Measurements from ENCODE around the gene DFFA. TPM values are rescaled to one million over a fixed set of nuclear protein-coding genes. Genes with fewer than 3 reads are reported as not detected.

The DFFA gene
- total and polyA plus RNA-seq, 2 of the 4 experiments (the other 2 are of a cell fraction) = 28.1 to 62.6 TPM

GRCh38 chr1:10480614-10481013 is 8.3 kb upstream of the DFFA start:
- Histone ChIP-seq H3K27ac (ENCODE audit: insufficient read depth, low read length) (no peak overlapping the region), H2AK9ac (replicated peaks; ENCODE audit: low read depth, low read length, poor library complexity) (no peak overlapping the region), H3K23ac (ENCODE audit: low read depth, low read length) (no peak overlapping the region), H3K18ac (ENCODE audit: low read depth, low read length) (no peak overlapping the region), H3K4me2 (ENCODE audit: low read depth, low read length) (no peak overlapping the region), H3K36me3 (ENCODE audit: control insufficient read depth, insufficient read depth, low read length) (peaks cover 2% of the 10 kb centered on the region; the same call in 1 of the 2 replicates), H3K79me1 (ENCODE audit: low read depth in 1 of 2, low read length in 2 of 2) (peaks cover 16 to 59% of the 10 kb centered on the region in 2 experiments), H3K9me1 (ENCODE audit: insufficient read depth, low read length) (peaks cover 6% of the 10 kb centered on the region; the same call in 1 of the 2 replicates), H3K9me3 (ENCODE audit: control insufficient read depth, insufficient read depth, low read length) (no peaks in the 10 kb centered on the region), H2BK5ac (ENCODE audit: low read depth, low read length, poor library complexity, severe bottlenecking) (no peak overlapping the region), H2BK15ac (ENCODE audit: low read depth, low read length) (no peak overlapping the region), H4K5ac (ENCODE audit: low read depth, low read length) (no peak overlapping the region), H3K9ac (ENCODE audit: low read depth, low read length) (no peak overlapping the region), H3K4me3 (ENCODE audit: insufficient read depth, low read depth, low read length) (no peak overlapping the region), H3K4ac (ENCODE audit: low read depth, low read length) (no peak overlapping the region), H4K91ac (ENCODE audit: insufficient read depth, low read depth, low read length) (no peak overlapping the region), H3K14ac (replicated peaks; ENCODE audit: low read depth, low read length) (no peak overlapping the region), H2AFZ (replicated peaks; ENCODE audit: low read length, poor library complexity) (no peak overlapping the region), H2BK20ac (ENCODE audit: low read depth, low read length) (no peak overlapping the region), H2BK120ac (ENCODE audit: low read depth, low read length) (no peak overlapping the region), H4K20me1 (ENCODE audit: insufficient read depth, low read length) (peaks cover 22% of the 10 kb centered on the region), H3K27me3 (ENCODE audit: control insufficient read depth, insufficient read depth, low read length) (no peaks in the 10 kb centered on the region), H3K4me1 (ENCODE audit: control insufficient read depth, insufficient read depth, low read length) (no peaks in the 10 kb centered on the region), H2AK5ac (ENCODE audit: low read depth, low read length) (no peak overlapping the region), H3K56ac (ENCODE audit: extremely low read depth, insufficient read depth, low read length) (no peak overlapping the region), H4K8ac (ENCODE audit: low read depth in 2 of 2, low read length in 2 of 2) (no peak overlapping the region)
- in situ Hi-C loops (cut with MboI; ENCODE audit: low sequenced_read_pairs) = no loop called here
- WGBS, 2 experiments (ENCODE audit: extremely low coverage in 2 of 2, insufficient read length in 1 of 2) = no CpG with 5 or more reads among the region's 2 CpGs
- ChIA-PET POLR2A (ENCODE audit: unreplicated experiment) (no interaction called here), CTCF (no interaction called here)
- intact Hi-C loops (cut with micrococcal nuclease) = no loop called here
- ATAC-seq (ENCODE audit: low read depth) (no peak), DNase-seq (no peak)
- no peak for TF ChIP-seq CEBPB (IDR thresholded peaks at IDR 0.05; ENCODE audit: low read depth, low read length)
- no peak for TF ChIP-seq MXI1 (IDR thresholded peaks at IDR 0.05; ENCODE audit: borderline replicate concordance, low read depth, low read length)
- TF ChIP-seq SMC3 (IDR thresholded peaks at IDR 0.05; ENCODE audit: low read depth, low read length) = no peak
- TF ChIP-seq CTCF (conservative IDR thresholded peaks at IDR 0.05; ENCODE audit: low read depth, low read length) = no peak
- TF ChIP-seq NFE2L2 (IDR thresholded peaks at IDR 0.05; ENCODE audit: low read depth, low read length) = no peak
- no peak for TF ChIP-seq BHLHE40 (IDR thresholded peaks at IDR 0.05; ENCODE audit: low read depth, low read length)
- no peak for TF ChIP-seq MAFK (IDR thresholded peaks at IDR 0.05; ENCODE audit: low read depth, low read length)
- no peak for TF ChIP-seq CHD1 (IDR thresholded peaks at IDR 0.05; ENCODE audit: low read depth, low read length)
- TF ChIP-seq USF2 (IDR thresholded peaks at IDR 0.05; ENCODE audit: low read depth, low read length) = no peak
- TF ChIP-seq RCOR1 (IDR thresholded peaks at IDR 0.05; ENCODE audit: insufficient replicate concordance, low read length) = no peak
- no peak for TF ChIP-seq MAZ (IDR thresholded peaks at IDR 0.05; ENCODE audit: borderline replicate concordance, low read depth, low read length)
- TF ChIP-seq FOS (IDR thresholded peaks at IDR 0.05; ENCODE audit: low read depth, low read length) = no peak
- no peak for TF ChIP-seq RFX5 (IDR thresholded peaks at IDR 0.05; ENCODE audit: low read depth, low read length)
- TF ChIP-seq RAD21 (IDR thresholded peaks at IDR 0.05; ENCODE audit: low read length) = no peak
- TF ChIP-seq POLR2A (IDR thresholded peaks at IDR 0.05; ENCODE audit: low read depth, low read length) = no peak
- no peak for TF ChIP-seq ELK1 (IDR thresholded peaks at IDR 0.05; ENCODE audit: borderline replicate concordance, low read depth, low read length)
- dilution Hi-C loops (cut with HindIII; ENCODE audit: low sequenced_read_pairs, unreplicated experiment) = no loop called here
- BruUV-seq (replicated peaks) = no TSS peak
